Measurements from ENCODE around the gene UBE2R2. TPM values are rescaled to one million over a fixed set of nuclear protein-coding genes. Genes with fewer than 3 reads are reported as not detected.
A peak's percentile ranks its signal among the peaks of the same experiment; 100 is the strongest.
"Not testable (repeated sequence)": the region's sequence is repeated elsewhere in the genome, so short reads cannot be mapped to it uniquely, and the experiment has no call there.

Gene UBE2R2
- polyA plus RNA-seq, 1 donor = 48.9 TPM

DNA sequence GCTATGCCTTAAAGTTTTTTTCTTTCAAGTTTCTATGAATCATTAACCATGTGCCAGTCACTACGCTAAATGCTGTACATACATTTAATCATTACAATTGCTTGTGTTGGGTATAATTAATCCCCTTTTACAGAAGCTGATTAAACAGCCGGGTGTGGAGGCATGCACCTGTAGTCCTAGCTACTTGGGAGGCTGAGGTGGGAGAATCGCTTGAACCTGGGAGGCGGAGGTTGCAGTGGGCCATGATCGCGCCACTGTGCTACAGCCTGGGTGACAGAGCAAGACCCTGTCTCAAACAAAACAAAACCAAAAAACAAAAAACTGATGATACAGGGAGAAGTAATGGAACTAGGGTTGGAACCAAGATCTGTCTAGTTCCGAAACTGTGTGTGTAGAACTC lies 1.2 kb upstream of the UBE2R2 start:
- Histone ChIP-seq H3K36me3 (ENCODE audit: control insufficient read depth, insufficient read depth, low read length) (no peaks in the 10 kb centered on the region), H3K4me3 (ENCODE audit: low read length) (no peak overlapping the region), H3K4me1 (ENCODE audit: control insufficient read depth, insufficient read depth, low read length) (peaks cover 27% of the 10 kb centered on the region), H3K27me3 (ENCODE audit: control insufficient read depth, insufficient read depth, low read length) (no peaks in the 10 kb centered on the region), H3K27ac (ENCODE audit: low read length) (peak overlapping the region; percentile 99), H3K9me3 (ENCODE audit: control insufficient read depth, low read depth, low read length) (no peaks in the 10 kb centered on the region)
- no CpG with 5 or more reads among the region's 7 CpGs for WGBS (ENCODE audit: insufficient coverage, low lambda C conversion rate)
- DNase-seq = peak in 1 of 2 donors; percentile 21

DNA sequence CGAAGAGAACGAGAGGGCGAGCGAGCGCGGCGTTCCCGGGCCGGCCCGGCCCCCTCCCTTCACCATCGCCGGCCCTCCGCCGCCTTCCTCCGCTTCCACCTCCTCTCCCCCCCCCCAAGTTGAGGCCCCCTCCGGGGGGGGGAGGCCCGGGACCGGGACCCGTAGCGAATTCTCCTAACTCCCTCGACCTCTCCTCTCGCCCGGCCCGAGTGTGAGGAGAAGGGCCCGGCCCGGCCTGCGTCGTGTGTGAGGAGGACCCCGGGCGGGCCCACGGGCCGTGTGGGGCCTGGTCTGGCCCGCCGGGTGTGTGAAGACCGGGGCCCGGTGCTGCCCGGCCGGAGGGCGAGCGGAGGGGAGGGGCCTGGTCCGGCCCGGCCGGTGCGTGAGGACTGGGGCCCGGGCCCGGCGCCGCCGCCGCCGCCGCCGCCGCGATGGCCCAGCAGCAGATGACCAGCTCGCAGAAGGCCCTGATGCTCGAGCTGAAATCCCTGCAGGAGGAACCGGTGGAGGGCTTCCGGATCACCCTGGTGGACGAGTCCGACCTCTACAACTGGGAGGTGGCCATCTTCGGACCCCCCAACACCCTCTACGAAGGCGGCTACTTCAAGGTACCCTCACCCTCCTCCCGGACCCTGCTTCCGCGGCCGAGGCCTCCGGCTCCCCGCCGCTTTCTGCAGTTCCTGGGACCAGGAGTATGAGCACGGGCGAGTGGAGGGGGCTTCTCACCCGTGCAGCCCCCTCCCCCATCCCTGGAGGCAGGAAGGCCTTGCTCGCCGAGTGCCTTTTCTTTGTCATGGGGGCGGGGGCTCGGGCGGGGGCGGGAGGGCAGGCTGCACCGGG lies 587 bp downstream of the UBE2R2 start:
- peaks cover 27% of the 10 kb centered on the region for H3K4me1 ChIP-seq (ENCODE audit: control insufficient read depth, insufficient read depth, low read length)
- no peaks in the 10 kb centered on the region for H3K9me3 ChIP-seq (ENCODE audit: control insufficient read depth, low read depth, low read length)
- peak overlapping the region; percentile 98 for H3K27ac ChIP-seq (ENCODE audit: low read length)
- WGBS (ENCODE audit: insufficient coverage, low lambda C conversion rate) = no CpG with 5 or more reads among the region's 81 CpGs
- H3K4me3 ChIP-seq (ENCODE audit: low read length) = peak overlapping the region; percentile 82
- H3K36me3 ChIP-seq (ENCODE audit: control insufficient read depth, insufficient read depth, low read length) = no peaks in the 10 kb centered on the region
- no peaks in the 10 kb centered on the region for H3K27me3 ChIP-seq (ENCODE audit: control insufficient read depth, insufficient read depth, low read length)
- peak; percentile 30 to 80 for DNase-seq

DNA sequence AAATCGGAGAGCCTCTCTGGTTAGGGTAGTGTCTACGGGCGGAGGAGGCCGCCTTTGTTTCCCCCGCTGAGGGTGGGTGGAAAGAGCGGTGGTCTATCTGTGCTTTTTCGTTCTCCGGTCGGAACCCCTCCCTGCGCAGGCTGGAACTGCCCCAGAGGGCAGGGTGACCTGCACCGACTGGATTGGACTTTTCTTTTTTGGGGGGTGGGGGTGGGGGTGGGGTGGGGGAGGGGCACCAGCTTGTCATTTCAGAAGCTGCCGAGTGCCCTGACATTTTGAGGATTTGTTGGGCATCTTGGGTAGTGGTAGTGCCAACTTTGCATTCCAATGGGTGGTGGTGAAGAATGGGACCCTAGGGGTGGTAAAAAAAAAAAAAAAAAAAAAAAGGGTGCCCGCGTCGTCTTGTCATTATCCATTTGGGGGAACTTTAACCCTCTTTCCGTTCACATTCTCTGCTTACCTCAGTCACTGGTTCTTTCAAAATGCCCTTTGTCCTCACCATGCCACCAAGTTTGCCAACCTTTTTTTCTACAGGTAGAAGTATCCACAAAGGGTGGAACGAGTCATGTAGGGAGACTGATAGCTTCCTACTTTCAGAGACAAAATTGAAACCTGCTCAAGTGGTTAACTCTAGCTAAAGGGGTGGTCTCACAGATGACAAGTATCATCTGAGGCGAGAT lies 1.3 kb downstream of the UBE2R2 start:
- Histone ChIP-seq H3K36me3 (ENCODE audit: control insufficient read depth, insufficient read depth, low read length) (no peaks in the 10 kb centered on the region), H3K4me1 (ENCODE audit: control insufficient read depth, insufficient read depth, low read length) (peaks cover 27% of the 10 kb centered on the region), H3K27ac (ENCODE audit: low read length) (peak overlapping the region; percentile 98), H3K27me3 (ENCODE audit: control insufficient read depth, insufficient read depth, low read length) (no peaks in the 10 kb centered on the region), H3K4me3 (ENCODE audit: low read length) (peak overlapping the region; percentile 82), H3K9me3 (ENCODE audit: control insufficient read depth, low read depth, low read length) (no peaks in the 10 kb centered on the region)
- peak; percentile 59 to 84 for DNase-seq
- no CpG with 5 or more reads among the region's 18 CpGs for WGBS (ENCODE audit: insufficient coverage, low lambda C conversion rate)

DNA sequence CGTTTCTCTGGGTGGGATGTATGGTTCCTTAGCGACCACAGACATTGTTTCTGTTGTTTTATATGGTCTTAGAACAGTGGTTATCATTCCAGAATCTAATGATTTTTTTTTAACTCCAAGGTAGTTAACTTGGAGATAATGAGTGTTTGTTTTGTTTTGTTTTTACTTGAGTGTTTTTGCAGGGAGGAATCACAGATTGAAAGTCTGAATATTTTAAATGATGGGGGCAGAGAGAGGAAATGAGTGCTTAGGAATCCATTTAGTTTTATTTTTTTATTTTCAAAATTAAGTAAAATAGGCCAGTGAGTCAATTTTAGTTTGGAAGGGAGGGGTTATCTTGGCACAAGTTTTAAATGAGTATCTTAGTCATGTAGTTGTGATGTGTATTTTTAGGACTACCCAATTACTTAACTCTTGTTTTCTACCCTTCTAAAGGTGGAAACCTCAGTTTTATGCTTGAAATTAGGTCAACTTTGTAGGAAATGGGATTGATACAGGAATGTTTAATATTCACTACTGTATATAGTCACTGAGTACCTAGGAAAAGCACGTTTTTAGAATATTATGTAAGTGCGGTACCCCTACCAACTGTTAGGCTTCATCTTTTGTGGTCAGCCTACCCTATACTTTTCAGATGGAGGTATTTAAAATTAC lies 2.0 kb downstream of the UBE2R2 start:
- no peaks in the 10 kb centered on the region for H3K27me3 ChIP-seq (ENCODE audit: control insufficient read depth, insufficient read depth, low read length)
- no peak for DNase-seq
- H3K27ac ChIP-seq (ENCODE audit: low read length) = peak overlapping the region; percentile 98
- H3K4me3 ChIP-seq (ENCODE audit: low read length) = peak overlapping the region; percentile 82
- 80% methylated on average over 1 of the region's 4 CpGs for WGBS (ENCODE audit: insufficient coverage, low lambda C conversion rate)
- peaks cover 24% of the 10 kb centered on the region for H3K4me1 ChIP-seq (ENCODE audit: control insufficient read depth, insufficient read depth, low read length)
- H3K9me3 ChIP-seq (ENCODE audit: control insufficient read depth, low read depth, low read length) = no peaks in the 10 kb centered on the region
- no peaks in the 10 kb centered on the region for H3K36me3 ChIP-seq (ENCODE audit: control insufficient read depth, insufficient read depth, low read length)

DNA sequence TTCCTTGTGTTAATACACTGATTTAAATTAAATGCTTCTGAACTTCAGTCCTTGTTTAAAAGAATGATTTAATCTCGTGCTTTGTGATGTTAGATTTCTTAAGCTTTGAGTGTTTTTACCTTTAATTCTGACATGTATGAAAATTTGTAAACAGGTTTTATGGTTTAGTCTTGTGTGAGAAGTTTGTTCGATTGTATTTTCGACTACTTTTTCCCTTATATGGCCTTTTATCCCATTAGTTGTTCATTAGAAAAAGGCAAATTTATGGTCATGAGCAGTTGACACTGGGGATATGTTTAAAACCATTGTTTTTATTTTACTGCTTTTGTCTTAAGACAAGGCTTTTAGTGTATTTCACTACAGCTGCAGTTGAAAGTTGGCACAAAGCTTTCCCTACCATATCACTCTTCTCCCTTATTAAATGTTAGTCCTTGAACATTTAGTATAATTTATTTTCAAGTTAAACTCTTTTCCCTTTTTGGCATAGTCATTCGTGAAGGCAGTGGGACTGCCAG lies 3.3 kb downstream of the UBE2R2 start:
- Histone ChIP-seq H3K4me3 (ENCODE audit: low read length) (no peak overlapping the region), H3K4me1 (ENCODE audit: control insufficient read depth, insufficient read depth, low read length) (peaks cover 15% of the 10 kb centered on the region), H3K27me3 (ENCODE audit: control insufficient read depth, insufficient read depth, low read length) (no peaks in the 10 kb centered on the region), H3K9me3 (ENCODE audit: control insufficient read depth, low read depth, low read length) (no peaks in the 10 kb centered on the region), H3K27ac (ENCODE audit: low read length) (no peak overlapping the region), H3K36me3 (ENCODE audit: control insufficient read depth, insufficient read depth, low read length) (no peaks in the 10 kb centered on the region)
- 44% methylated on average over 1 of the region's 4 CpGs for WGBS (ENCODE audit: insufficient coverage, low lambda C conversion rate)
- DNase-seq = no peak

DNA sequence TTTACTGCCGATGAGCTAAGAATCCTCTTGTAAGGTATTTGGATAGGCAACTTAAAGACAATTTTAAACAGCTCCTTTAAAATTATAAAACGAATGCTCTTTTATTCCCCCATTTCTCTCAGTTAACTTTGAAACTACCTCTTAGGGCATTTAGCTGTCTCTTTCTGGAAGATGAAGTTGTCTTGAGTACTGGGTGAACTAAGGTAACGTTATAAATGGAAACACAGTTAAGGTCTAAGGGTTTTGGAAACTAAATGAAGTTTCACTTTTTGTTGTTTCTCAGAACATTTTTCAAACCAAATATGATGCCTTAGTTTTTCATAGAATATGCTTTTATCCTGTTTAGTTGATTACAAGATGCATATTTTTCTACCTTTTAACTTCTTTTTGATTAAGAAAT lies 6.8 kb downstream of the UBE2R2 start:
- H3K4me1 ChIP-seq (ENCODE audit: control insufficient read depth, insufficient read depth, low read length) = peaks cover 4% of the 10 kb centered on the region
- 92% methylated on average over 2 of the region's 3 CpGs for WGBS (ENCODE audit: insufficient coverage, low lambda C conversion rate)
- no peak for DNase-seq
- no peaks in the 10 kb centered on the region for H3K9me3 ChIP-seq (ENCODE audit: control insufficient read depth, low read depth, low read length)
- no peak overlapping the region for H3K4me3 ChIP-seq (ENCODE audit: low read length)
- peaks cover 5% of the 10 kb centered on the region for H3K36me3 ChIP-seq (ENCODE audit: control insufficient read depth, insufficient read depth, low read length)
- H3K27me3 ChIP-seq (ENCODE audit: control insufficient read depth, insufficient read depth, low read length) = no peaks in the 10 kb centered on the region
- no peak overlapping the region for H3K27ac ChIP-seq (ENCODE audit: low read length)

DNA sequence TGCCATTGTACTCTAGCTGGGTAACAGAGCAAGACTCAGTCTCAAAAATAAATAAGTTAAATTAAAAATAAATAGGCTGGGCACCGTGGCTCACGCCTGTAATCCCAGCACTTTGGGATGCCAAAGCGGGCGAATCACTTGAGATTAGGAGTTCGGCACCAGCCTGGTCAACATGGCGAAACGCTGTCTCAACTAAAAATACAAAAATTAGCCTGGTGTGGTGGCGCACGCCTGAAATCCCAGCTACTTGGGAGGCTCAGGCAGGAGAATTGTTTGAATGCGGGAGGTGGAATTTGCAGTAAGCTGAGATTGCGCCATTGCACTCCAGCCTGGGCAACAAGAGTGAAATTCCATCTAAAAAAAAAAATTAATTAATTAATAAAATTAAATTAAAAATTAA lies 10.3 kb downstream of the UBE2R2 start:
- H3K27me3 ChIP-seq (ENCODE audit: control insufficient read depth, insufficient read depth, low read length); H3K9me3 ChIP-seq (ENCODE audit: control insufficient read depth, low read depth, low read length); H3K36me3 ChIP-seq (ENCODE audit: control insufficient read depth, insufficient read depth, low read length); H3K4me3 ChIP-seq (ENCODE audit: low read length); H3K27ac ChIP-seq (ENCODE audit: low read length); DNase-seq; H3K4me1 ChIP-seq (ENCODE audit: control insufficient read depth, insufficient read depth, low read length): not testable (repeated sequence)
- 100% methylated on average over 3 of the region's 11 CpGs for WGBS (ENCODE audit: insufficient coverage, low lambda C conversion rate)

DNA sequence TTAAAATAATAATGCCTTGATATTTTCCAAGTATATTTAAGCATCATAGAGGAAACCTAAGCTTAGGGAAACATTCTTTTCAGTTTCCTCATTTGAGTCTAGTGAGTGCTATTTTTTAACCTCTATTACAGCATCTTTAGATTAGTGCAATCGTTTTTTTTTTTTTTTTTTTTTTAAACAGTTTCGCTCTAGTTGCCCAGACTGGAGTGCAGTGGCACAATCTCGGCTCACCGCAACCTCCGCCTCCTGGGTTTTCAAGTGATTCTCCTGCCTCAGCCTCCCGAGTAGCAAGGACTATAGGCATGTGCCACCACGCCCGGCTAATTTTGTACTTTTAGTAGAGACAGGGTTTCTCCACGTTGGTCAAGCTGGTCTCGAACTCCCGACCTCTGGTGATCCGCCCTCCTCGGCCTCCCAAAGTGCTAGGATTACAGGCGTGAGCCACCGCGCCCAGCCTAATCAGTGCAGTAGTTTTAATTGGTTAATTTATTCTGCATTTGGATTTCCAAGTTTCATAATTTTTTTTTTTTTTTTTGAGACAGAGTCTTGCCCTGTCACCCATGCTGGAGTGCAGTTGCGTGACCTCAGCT lies 12.8 kb downstream of the UBE2R2 start:
- not testable (repeated sequence) for H3K27ac ChIP-seq (ENCODE audit: low read length); H3K27me3 ChIP-seq (ENCODE audit: control insufficient read depth, insufficient read depth, low read length); H3K9me3 ChIP-seq (ENCODE audit: control insufficient read depth, low read depth, low read length); H3K4me1 ChIP-seq (ENCODE audit: control insufficient read depth, insufficient read depth, low read length); DNase-seq; H3K4me3 ChIP-seq (ENCODE audit: low read length); H3K36me3 ChIP-seq (ENCODE audit: control insufficient read depth, insufficient read depth, low read length)
- WGBS (ENCODE audit: insufficient coverage, low lambda C conversion rate) = no CpG with 5 or more reads among the region's 17 CpGs

DNA sequence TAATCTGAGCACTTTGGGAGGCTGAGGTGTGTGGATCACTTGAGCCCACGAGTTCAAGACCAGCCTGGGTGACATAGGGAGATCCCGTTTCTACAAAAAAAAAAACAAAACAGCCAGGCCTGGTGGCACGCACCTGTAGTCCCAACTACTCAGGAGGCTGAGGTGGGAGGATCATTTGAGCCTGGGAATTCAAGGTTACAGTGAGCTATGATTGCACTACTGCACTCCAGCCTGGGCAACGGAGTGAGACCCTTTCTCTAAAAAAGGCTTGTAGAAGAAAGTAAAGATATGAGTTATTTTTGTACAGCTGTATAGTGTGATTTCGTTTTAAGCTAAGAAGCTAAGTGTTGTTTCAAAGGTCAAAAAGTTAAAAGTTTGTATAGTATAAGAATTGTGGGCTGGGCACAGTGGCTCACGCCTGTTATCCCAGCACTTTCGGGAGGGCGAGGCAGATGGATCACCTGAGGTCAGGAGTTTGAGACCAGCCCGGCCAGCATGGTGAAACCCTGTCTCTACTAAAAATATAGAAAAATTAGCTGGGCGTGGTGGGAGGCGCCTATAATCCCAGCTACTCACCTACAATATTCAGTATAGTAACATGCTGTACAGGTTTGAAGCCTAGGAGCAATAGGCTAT lies 18.8 kb downstream of the UBE2R2 start:
- WGBS (ENCODE audit: insufficient coverage, low lambda C conversion rate) = 50% methylated on average over 1 of the region's 11 CpGs
- Histone ChIP-seq H3K27me3 (ENCODE audit: control insufficient read depth, insufficient read depth, low read length) (no peaks in the 10 kb centered on the region), H3K9me3 (ENCODE audit: control insufficient read depth, low read depth, low read length) (no peaks in the 10 kb centered on the region), H3K36me3 (ENCODE audit: control insufficient read depth, insufficient read depth, low read length) (no peaks in the 10 kb centered on the region), H3K4me3 (ENCODE audit: low read length) (no peak overlapping the region), H3K27ac (ENCODE audit: low read length) (no peak overlapping the region), H3K4me1 (ENCODE audit: control insufficient read depth, insufficient read depth, low read length) (no peaks in the 10 kb centered on the region)
- DNase-seq = no peak

DNA sequence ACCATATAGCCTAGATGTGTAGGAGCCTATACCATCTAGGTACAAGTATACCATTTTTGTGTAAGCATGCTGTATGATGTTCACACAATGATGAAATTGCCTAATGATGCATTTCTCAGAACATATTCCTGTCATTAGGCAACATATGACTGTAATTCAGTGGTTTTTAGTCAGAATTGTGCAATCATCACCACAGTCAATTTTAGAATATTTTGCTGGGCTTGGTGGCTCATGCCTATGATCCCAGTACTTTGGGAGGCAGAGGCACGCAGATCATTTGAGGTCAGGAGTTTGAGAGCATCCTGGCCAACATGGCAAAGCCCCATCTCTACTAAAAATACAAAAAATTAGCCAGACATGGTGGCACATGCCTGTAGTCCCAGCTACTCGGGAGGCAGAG lies 19.3 kb downstream of the UBE2R2 start:
- WGBS (ENCODE audit: insufficient coverage, low lambda C conversion rate) = no CpG with 5 or more reads among the region's 2 CpGs
- H3K4me1 ChIP-seq (ENCODE audit: control insufficient read depth, insufficient read depth, low read length); H3K36me3 ChIP-seq (ENCODE audit: control insufficient read depth, insufficient read depth, low read length); H3K27ac ChIP-seq (ENCODE audit: low read length); H3K27me3 ChIP-seq (ENCODE audit: control insufficient read depth, insufficient read depth, low read length); DNase-seq; H3K4me3 ChIP-seq (ENCODE audit: low read length); H3K9me3 ChIP-seq (ENCODE audit: control insufficient read depth, low read depth, low read length): not testable (repeated sequence)

Measured in large intestine (tissue), 3 donors.